Astrocyte of the cerebellum (primary cell): ENCODE measurements around the gene AP1S2.
"Not testable (repeated sequence)": the region's sequence is repeated elsewhere in the genome, so short reads cannot be mapped to it uniquely, and the experiment has no call there.

Experiments used
- DNase-seq: peaks from one replicate; pipeline ENCODE4 v3.0.0-alpha.2; 2011; ENCODE audit warnings: low read depth
- H3K4me3 ChIP-seq: 2 replicates; pipeline ENCODE4 v1.5.1; 2011; ENCODE audit warnings: mild to moderate bottlenecking, low read depth, low read length, moderate library complexity
- CTCF ChIP-seq: IDR thresholded peaks from 2 replicates; pipeline ENCODE4 v1.5.1; 2012; ENCODE audit warnings: low read length, low read depth, moderate library complexity, mild to moderate bottlenecking; ENCODE audit errors: missing control alignments
- in situ Hi-C: cut with HindIII; loops from 2 replicates; pipeline ENCODE4 v1.10.0; 2017; ENCODE audit warnings: low sequenced_read_pairs

Gene AP1S2

GRCh38 chrX:15848576-15848975 lies 6.0 kb downstream of the AP1S2 start:
- TF ChIP-seq CTCF, result no peak
- no peak overlapping the region for H3K4me3 ChIP-seq
- no peak for DNase-seq
- in situ Hi-C loops, result no loop called here

GRCh38 chrX:15843960-15844359 lies 10.7 kb downstream of the AP1S2 start:
- in situ Hi-C loops, result no loop called here

GRCh38 chrX:15841853-15842516 lies 12.6 kb downstream of the AP1S2 start:
- no peak overlapping the region for H3K4me3 ChIP-seq
- in situ Hi-C loops, result no loop called here
- no peak for TF ChIP-seq CTCF
- DNase-seq, result no peak

More at GRCh38 chrX:15843960-15844359, 10.7 kb downstream of the AP1S2 start:
- H3K4me3 ChIP-seq, result no peak overlapping the region
- TF ChIP-seq CTCF, result no peak
- no peak for DNase-seq

DNA sequence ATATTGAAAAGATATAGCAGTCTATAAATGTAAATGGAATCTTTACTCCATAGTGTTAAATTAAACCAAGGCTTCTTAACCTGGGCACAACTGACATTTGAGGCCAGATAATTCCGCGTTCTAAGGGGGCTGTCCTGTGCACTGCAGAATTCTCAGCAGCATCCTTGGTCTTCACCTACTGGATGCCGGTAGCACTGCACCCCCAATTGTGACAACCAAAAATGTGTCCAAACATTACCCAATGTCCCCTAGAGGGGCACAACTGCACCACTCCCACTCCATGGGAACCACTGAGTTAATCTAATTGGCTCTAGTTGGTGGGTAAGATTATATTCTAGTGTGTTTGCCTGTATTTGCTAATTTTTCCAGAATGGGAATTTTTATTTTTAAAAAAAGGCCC lies 16.6 kb downstream of the AP1S2 start:
- H3K4me3 ChIP-seq, result no peak overlapping the region
- in situ Hi-C loops, result no loop called here
- no peak for DNase-seq
- TF ChIP-seq CTCF, result peak; percentile 31

GRCh38 chrX:15834827-15835595 lies 19.6 kb downstream of the AP1S2 start:
- H3K4me3 ChIP-seq, result no peak overlapping the region
- no peak for DNase-seq
- TF ChIP-seq CTCF, result no peak
- in situ Hi-C loops, result no loop called here

DNA sequence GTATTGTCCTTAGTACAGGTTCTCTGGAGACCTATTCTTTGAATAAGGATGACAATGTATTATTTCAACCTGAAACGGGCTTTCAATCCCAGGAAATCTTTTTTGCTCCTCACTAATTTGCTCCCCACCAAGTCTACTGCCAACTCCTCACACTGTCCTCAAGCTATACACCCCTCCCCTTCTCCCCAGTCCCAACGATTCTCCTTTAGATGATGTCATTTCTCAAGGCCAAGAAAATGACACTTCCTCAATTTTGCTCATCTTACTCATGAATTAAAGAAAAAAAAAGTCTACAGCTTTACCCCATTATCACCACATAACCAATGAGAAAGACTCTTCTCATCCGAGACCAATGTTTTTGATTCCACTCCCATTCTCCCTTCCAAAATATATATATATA lies 20.6 kb downstream of the AP1S2 start:
- H3K4me3 ChIP-seq, result no peak overlapping the region
- in situ Hi-C loops, result no loop called here
- no peak for TF ChIP-seq CTCF
- DNase-seq, result no peak

- in situ Hi-C loops, H3K4me3 ChIP-seq: not testable (repeated sequence)
These were observed 23.3 kb downstream of the AP1S2 start for GRCh38 chrX:15831347-15831746.

More at GRCh38 chrX:15831347-15831746, 23.3 kb downstream of the AP1S2 start:
- DNase-seq, result not testable (repeated sequence)
